Measurements from ENCODE around the gene ENO4. TPM values are rescaled to one million over a fixed set of nuclear protein-coding genes. Genes with fewer than 3 reads are reported as not detected.

Gene ENO4
- total RNA-seq, 1 experiment from 2014 or later = under 0.01 TPM

- no peak for DNase-seq (ENCODE audit: low read depth)
Measured at GRCh38 chr10:116831086-116831485, 18.2 kb upstream of the ENO4 start.

- DNase-seq (ENCODE audit: low read depth) = no peak
Measured at GRCh38 chr10:116831790-116832189, 17.5 kb upstream of the ENO4 start.

- no peak for DNase-seq (ENCODE audit: low read depth)
Measured at GRCh38 chr10:116833986-116834985, 15.0 kb upstream of the ENO4 start.

GRCh38 chr10:116835658-116836057 lies 13.6 kb upstream of the ENO4 start:
- DNase-seq (ENCODE audit: low read depth) = no peak

- DNase-seq (ENCODE audit: low read depth) = no peak
Measured at GRCh38 chr10:116836083-116836482, 13.2 kb upstream of the ENO4 start.

GRCh38 chr10:116836902-116837523 lies 12.3 kb upstream of the ENO4 start:
- DNase-seq (ENCODE audit: low read depth) = no peak

GRCh38 chr10:116838143-116838725 lies 11.1 kb upstream of the ENO4 start:
- DNase-seq (ENCODE audit: low read depth) = no peak

- no peak for DNase-seq (ENCODE audit: low read depth)
Measured at GRCh38 chr10:116840389-116841075, 8.8 kb upstream of the ENO4 start.

- DNase-seq (ENCODE audit: low read depth) = no peak
Measured at GRCh38 chr10:116845823-116846222, 3.5 kb upstream of the ENO4 start.

- DNase-seq (ENCODE audit: low read depth) = peak; percentile 52
Measured at GRCh38 chr10:116848032-116848943, 1.0 kb upstream of the ENO4 start.

- no peak for DNase-seq (ENCODE audit: low read depth)
Measured at GRCh38 chr10:116848944-116849247, 403 bp upstream of the ENO4 start.

GRCh38 chr10:116850058-116850611 lies 836 bp downstream of the ENO4 start:
- no peak for DNase-seq (ENCODE audit: low read depth)

- DNase-seq (ENCODE audit: low read depth) = no peak
Measured at GRCh38 chr10:116852246-116852645, 2.9 kb downstream of the ENO4 start.

GRCh38 chr10:116853287-116853686 lies 4.0 kb downstream of the ENO4 start:
- no peak for DNase-seq (ENCODE audit: low read depth)

- DNase-seq (ENCODE audit: low read depth) = no peak
Measured at GRCh38 chr10:116853701-116854100, 4.4 kb downstream of the ENO4 start.

GRCh38 chr10:116857156-116857555 lies 7.9 kb downstream of the ENO4 start:
- DNase-seq (ENCODE audit: low read depth) = no peak

- no peak for DNase-seq (ENCODE audit: low read depth)
Measured at GRCh38 chr10:116861796-116862195, 12.5 kb downstream of the ENO4 start.

GRCh38 chr10:116864436-116864835 lies 15.1 kb downstream of the ENO4 start:
- DNase-seq (ENCODE audit: low read depth) = no peak

- DNase-seq (ENCODE audit: low read depth) = no peak
Measured at GRCh38 chr10:116866066-116866465, 16.8 kb downstream of the ENO4 start.

- DNase-seq (ENCODE audit: low read depth) = no peak
Measured at GRCh38 chr10:116866987-116867595, 17.8 kb downstream of the ENO4 start.

Data from Daoy (cell line).